ENCODE measurements around the gene ACSS1. TPM values are rescaled to one million over a fixed set of nuclear protein-coding genes. Genes with fewer than 3 reads are reported as not detected.

ACSS1 gene
- total RNA-seq, 1 experiment from 2014 or later, result 2.8 TPM

DNA sequence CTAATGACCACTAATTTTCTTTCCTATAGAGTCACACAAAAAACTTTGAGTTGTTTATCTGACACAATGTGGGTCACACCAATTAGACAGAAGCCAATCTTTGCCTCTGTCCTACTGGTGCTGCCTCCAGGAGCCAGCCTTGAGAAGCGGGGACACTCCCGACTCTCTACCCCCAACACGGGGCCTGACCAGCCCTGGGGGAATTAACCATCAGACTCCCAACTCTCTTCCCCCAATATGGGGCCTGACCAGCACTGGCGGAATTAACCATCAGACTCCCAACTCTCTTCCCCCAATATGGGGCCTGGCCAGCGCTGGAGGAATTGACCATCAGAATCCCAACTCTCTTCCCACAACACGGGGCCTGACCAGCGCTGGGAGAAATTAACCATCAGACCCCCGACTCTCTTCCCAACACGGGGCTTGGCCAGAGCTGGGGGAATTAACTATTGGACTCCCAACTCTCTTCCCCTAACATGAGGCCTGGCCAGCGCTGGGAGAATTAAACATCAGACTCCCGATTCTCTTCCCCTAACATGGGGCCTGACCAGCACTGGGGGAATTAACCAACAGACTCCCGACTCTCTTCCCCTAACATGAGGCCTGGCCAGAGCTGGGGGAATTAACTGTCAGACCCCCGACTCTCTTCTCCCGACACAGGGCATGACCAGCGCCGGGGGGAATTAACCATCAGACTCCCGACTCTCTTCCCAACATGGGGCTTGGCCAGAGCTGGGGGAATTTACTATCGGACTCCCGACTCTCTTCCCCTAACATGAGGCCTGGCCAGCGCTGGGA lies 96.4 kb downstream of the ACSS1 start:
- DNase-seq (ENCODE audit: extremely low read depth, low read depth), result no peak

DNA sequence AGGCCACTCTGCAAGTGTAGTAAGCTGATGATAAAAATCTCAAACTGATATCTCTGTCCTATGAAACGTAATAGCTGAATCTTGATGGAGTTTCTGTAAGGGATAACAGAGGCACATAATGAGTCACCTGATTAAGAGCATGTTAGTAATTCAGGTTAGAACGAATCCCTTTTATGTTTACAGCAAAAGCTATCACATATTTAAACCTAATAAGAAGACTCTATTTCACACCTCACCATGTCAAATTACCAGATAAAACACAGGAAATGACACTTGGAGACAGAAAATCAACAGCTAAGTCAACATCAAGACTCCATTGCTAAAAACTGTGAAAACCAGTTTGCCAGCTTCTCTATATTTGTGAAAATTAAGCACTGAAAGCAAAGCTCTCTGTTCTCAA lies 97.1 kb downstream of the ACSS1 start:
- DNase-seq (ENCODE audit: extremely low read depth, low read depth), result no peak

DNA sequence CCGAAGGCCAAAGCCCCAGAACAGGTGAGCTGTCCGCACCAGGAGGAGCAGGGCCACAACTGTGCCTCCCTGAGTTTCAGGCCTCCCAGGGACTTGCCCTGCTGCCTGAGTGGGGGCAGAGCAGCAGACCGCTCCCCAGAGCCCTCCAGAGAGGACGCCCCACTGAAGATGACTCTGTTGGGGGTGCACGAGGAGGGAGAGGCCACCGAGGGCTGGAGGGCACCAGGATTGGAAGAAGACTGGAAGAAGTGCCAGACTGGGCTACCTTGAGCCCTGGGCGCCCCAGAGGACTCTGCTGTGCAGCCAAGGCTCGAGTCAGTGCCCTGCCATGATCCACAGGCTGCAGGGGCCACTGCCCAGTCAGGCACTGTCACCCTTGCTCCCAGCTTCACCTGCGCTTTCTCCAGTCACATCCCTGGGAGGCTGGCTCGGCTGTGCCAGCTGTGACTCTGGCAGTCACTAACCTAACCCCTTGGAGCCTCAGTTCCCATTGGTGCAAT lies 97.6 kb downstream of the ACSS1 start:
- no peak for DNase-seq (ENCODE audit: extremely low read depth, low read depth)

DNA sequence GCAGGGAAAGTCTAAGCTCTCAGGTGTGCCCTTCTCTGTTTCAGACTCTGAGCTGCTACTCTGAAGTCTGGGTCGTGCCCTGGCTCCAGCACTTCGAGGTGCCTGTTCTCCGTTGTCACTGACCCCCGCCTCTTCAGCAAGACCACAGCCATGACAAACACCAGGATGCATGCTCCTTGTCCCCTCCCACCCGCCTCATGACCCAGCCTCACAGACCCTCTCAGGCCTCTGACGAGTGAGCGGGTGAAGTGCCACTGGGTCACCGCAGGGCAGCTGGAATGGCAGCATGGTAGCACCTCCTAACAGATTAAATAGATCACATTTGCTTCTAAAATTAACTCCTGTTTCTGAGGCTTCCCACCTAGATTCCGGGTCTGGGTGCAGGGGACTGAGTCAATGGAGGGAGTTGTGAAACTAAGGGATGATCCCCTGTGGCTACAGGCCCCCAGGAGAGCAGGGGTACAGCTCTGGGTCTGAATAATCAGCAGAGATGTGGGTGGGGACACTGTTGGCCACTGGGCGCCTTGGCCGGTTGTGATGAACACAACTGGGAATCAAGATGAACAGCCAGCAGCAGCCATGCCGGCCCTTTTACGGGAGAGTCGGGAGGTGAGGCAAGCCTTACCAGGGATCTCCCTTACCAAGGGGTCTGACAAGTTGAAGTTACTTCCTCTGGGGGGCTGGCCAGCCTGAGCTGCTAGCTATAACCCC lies 98.2 kb downstream of the ACSS1 start:
- no peak for DNase-seq (ENCODE audit: extremely low read depth, low read depth)

DNA sequence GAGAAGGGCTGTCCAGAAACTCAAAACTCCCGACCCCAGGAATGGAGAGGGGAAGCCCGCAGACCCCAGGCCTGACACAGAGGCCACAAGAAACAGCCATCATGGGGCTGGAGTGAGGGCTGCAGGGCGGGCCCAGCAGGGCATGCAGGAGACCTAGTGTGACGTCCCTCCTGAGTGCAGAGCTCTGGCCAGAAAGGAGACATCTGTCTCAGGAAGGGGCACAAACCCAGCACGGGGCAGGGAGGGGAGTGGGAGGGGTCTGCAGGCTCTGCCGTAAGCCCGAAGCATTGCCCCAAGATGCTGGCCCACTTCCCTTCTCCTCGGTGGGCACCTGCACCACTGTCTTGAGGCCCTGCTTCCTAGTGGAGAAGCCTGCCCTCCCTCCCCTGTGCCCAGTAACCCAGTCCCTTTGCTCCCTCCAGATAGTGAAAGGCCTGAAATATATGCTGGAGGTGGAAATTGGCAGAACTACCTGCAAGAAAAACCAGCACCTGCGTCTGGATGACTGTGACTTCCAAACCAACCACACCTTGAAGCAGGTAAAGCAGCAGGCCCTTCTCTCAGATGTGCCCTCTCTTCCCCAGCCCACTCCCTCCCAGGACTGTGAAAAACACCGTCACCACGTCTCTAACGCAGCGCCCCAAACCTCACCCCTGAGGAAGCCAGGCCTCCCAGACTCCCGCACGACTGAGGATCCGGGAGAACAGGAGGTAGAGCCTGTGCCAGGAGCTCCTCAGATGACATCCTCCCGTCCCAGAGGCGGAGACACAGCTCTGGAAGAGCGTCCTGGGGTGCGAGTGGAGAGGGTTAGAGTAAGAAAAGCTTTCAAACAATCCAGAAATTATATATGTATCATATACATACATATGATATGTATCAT lies 99.2 kb downstream of the ACSS1 start:
- no peak for DNase-seq (ENCODE audit: extremely low read depth, low read depth)

DNA sequence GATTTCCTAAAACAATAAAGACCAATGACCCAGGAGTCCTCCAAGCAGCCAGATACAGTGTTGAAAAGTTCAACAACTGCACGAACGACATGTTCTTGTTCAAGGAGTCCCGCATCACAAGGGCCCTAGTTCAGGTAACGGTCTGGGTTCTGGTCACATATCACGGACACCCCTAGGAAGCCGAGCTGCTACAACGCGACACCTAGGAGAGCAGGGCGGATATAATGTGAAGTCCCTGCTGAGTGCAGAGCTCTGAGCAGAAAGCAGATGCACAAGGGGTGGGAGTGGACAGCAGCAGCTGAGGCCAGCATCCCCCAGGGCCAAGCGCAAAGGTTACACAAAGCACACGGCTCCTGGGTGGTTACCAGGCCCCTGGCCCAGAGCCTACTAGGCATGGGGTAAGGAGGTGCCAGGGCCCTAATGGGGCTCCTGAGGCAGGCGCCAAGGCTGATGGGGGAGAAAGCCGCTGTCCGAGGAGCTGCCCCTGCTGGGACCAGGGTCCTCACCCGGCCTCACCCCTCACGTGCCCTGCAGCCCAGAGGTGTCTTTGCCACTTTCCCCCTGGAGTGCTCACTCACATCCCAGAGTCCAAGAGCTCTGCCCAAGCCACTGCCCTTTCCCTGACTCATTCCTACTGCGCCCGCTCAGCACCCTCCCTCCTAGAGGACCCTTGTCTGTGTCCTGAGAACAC lies 100.5 kb downstream of the ACSS1 start:
- DNase-seq (ENCODE audit: extremely low read depth, low read depth), result no peak

Small RNA genes lying within 50 kb of the gene (small RNA-seq; reads per million reads assigned to genes)
- gene RNU6-1257P, result 0 reads per million in 2 experiments

Other genes starting within 250 kb of the ACSS1 start
- gene CST7, start 108.9 kb downstream of the ACSS1 start, total RNA-seq (2014; rRNA removed; shearing (Covaris generic)), result not detected in 2 replicates
- gene APMAP, start 65.4 kb downstream of the ACSS1 start, total RNA-seq (2014; rRNA removed; shearing (Covaris generic)), result 98.9 and 121 TPM in 2 replicates
- not detected in 2 replicates for gene VSX1, start 24.0 kb upstream of the ACSS1 start, total RNA-seq (2014; rRNA removed; shearing (Covaris generic))
- 79.9 and 89.6 TPM in 2 replicates for gene ENTPD6, start 137.6 kb upstream of the ACSS1 start, total RNA-seq (2014; rRNA removed; shearing (Covaris generic))
- 422 and 453 TPM in 2 replicates for gene PYGB, start 189.9 kb upstream of the ACSS1 start, total RNA-seq (2014; rRNA removed; shearing (Covaris generic))